Measurements from ENCODE around the gene METTL13. TPM values are rescaled to one million over a fixed set of nuclear protein-coding genes. Genes with fewer than 3 reads are reported as not detected.

Gene METTL13
- polyA plus RNA-seq, 1 donor (not counting 4 experiments of a cell fraction or from before 2014, with no cell fraction given) = 54.0 TPM

GRCh38 chr1:171835891-171836290 lies 54.4 kb downstream of the METTL13 start:
- H3K36me3 ChIP-seq (ENCODE audit: control insufficient read depth in 2 of 2, extremely low read depth in 1 of 2, insufficient read depth in 2 of 2, low read length in 2 of 2) = no peaks in the 10 kb centered on the region
- H3K79me2 ChIP-seq (ENCODE audit: control insufficient read depth, insufficient read depth, low read length) = no peaks in the 10 kb centered on the region
- H3K4me2 ChIP-seq (ENCODE audit: control insufficient read depth, extremely low read depth, insufficient read depth, low read depth, low read length) = no peak overlapping the region
- H3K9me3 ChIP-seq (ENCODE audit: control insufficient read depth, low read depth, low read length) = no peaks in the 10 kb centered on the region
- H3K4me1 ChIP-seq (ENCODE audit: control insufficient read depth, extremely low read depth, insufficient read depth, low read length) = no peaks in the 10 kb centered on the region
- TF ChIP-seq EZH2 (IDR thresholded peaks at IDR 0.05; ENCODE audit: low read length) (no peak), CTCF (optimal IDR thresholded peaks at IDR 0.05 in 1 of 3, IDR thresholded peaks at IDR 0.05 in 1 of 3, conservative IDR thresholded peaks at IDR 0.05 in 1 of 3; ENCODE audit: extremely low read depth in 1 of 3, insufficient read depth in 2 of 3, low read length in 3 of 3) (no peak)
- FAIRE-seq (no peak), DNase-seq (ENCODE audit: low read depth, low spot score) (no peak)
- no peak overlapping the region for H3K4me3 ChIP-seq (ENCODE audit: control insufficient read depth in 2 of 3, extremely low read depth in 1 of 3, insufficient read depth in 2 of 3, low read depth in 1 of 3, low read length in 3 of 3)
- H3K27me3 ChIP-seq (ENCODE audit: control insufficient read depth, extremely low read depth, insufficient read depth, low read length) = no peaks in the 10 kb centered on the region
- dilution Hi-C loops (cut with MboI; ENCODE audit: extremely low pct_ligation_motif_present, low sequenced_read_pairs) = no loop called here
- no peak overlapping the region for H3K27ac ChIP-seq (ENCODE audit: control insufficient read depth, insufficient read depth, low read length)
- H3K9me1 ChIP-seq (ENCODE audit: control insufficient read depth, extremely low read depth, insufficient read depth, low read length) = no peaks in the 10 kb centered on the region
- no peaks in the 10 kb centered on the region for H4K20me1 ChIP-seq (ENCODE audit: control insufficient read depth, extremely low read depth, insufficient read depth, low read length)
- H3K9ac ChIP-seq (ENCODE audit: control insufficient read depth, extremely low read depth, insufficient read depth, low read length) = no peak overlapping the region
- no peak overlapping the region for H2AFZ ChIP-seq (ENCODE audit: control insufficient read depth, low read length)

GRCh38 chr1:171841050-171841910 lies 59.8 kb downstream of the METTL13 start, which contains the start of gene DNM3:
DNM3 (plus strand) TSS chr1:171841498; CDS start chr1:171841657, 159 bp downstream.
- DNase-seq (ENCODE audit: low read depth, low spot score) (no peak), FAIRE-seq (no peak)
- no peaks in the 10 kb centered on the region for H3K9me1 ChIP-seq (ENCODE audit: control insufficient read depth, extremely low read depth, insufficient read depth, low read length)
- H3K27me3 ChIP-seq (ENCODE audit: control insufficient read depth, extremely low read depth, insufficient read depth, low read length) = no peaks in the 10 kb centered on the region
- peak within 1 kb of the TSS; percentile 33 for H3K27ac ChIP-seq (ENCODE audit: control insufficient read depth, insufficient read depth, low read length)
- TF ChIP-seq EZH2 (IDR thresholded peaks at IDR 0.05; ENCODE audit: low read length) (no peak), CTCF (optimal IDR thresholded peaks at IDR 0.05 in 1 of 3, IDR thresholded peaks at IDR 0.05 in 1 of 3, conservative IDR thresholded peaks at IDR 0.05 in 1 of 3; ENCODE audit: extremely low read depth in 1 of 3, insufficient read depth in 2 of 3, low read length in 3 of 3) (no peak)
- H3K4me1 ChIP-seq (ENCODE audit: control insufficient read depth, extremely low read depth, insufficient read depth, low read length) = no peaks in the 10 kb centered on the region
- dilution Hi-C loops (cut with MboI; ENCODE audit: extremely low pct_ligation_motif_present, low sequenced_read_pairs) = no loop called here
- H3K79me2 ChIP-seq (ENCODE audit: control insufficient read depth, insufficient read depth, low read length) = no peaks in the 10 kb centered on the region
- peak within 1 kb of the TSS; percentile 70 for H3K9ac ChIP-seq (ENCODE audit: control insufficient read depth, extremely low read depth, insufficient read depth, low read length)
- peak within 1 kb of the TSS; percentile 97 for H2AFZ ChIP-seq (ENCODE audit: control insufficient read depth, low read length)
- no peaks in the 10 kb centered on the region for H3K9me3 ChIP-seq (ENCODE audit: control insufficient read depth, low read depth, low read length)
- H4K20me1 ChIP-seq (ENCODE audit: control insufficient read depth, extremely low read depth, insufficient read depth, low read length) = no peaks in the 10 kb centered on the region
- H3K4me2 ChIP-seq (ENCODE audit: control insufficient read depth, extremely low read depth, insufficient read depth, low read depth, low read length) = peak within 1 kb of the TSS; percentile 80
- H3K36me3 ChIP-seq (ENCODE audit: control insufficient read depth in 2 of 2, extremely low read depth in 1 of 2, insufficient read depth in 2 of 2, low read length in 2 of 2) = no peaks in the 10 kb centered on the region
- H3K4me3 ChIP-seq (ENCODE audit: control insufficient read depth in 2 of 3, extremely low read depth in 1 of 3, insufficient read depth in 2 of 3, low read depth in 1 of 3, low read length in 3 of 3) = peak within 1 kb of the TSS; percentile 68 to 78 (median 74)
